DND-41 (cell line): ENCODE data around the gene IGSF23.

Experiments used
- ATAC-seq: fragments of 200-7000 bp; cut with Tn5 transposase; 3 replicates; pipeline ENCODE4 v1.9.1; 2021; ENCODE audit warnings: low read depth; ENCODE audit not compliant: insufficient read depth
- DNase-seq: peaks from one replicate; pipeline ENCODE4 v3.0.0-alpha.2; 2020
- H2AFZ ChIP-seq: 2 replicates; pipeline ENCODE4 v1.6.0; 2012; ENCODE audit warnings: low read depth, low read length
- H3K27ac ChIP-seq: 2 replicates; pipeline ENCODE4 v1.5.1; 2012; ENCODE audit warnings: low read length, inconsistent platforms
- H3K27me3 ChIP-seq: fragments of 200-600 bp; sonication (generic); 2 replicates; pipeline ENCODE4 v1.6.0; 2012; ENCODE audit warnings: low read length, mild to moderate bottlenecking, inconsistent platforms; ENCODE audit not compliant: insufficient read depth, poor library complexity
- H3K36me3 ChIP-seq: 2 replicates; pipeline ENCODE4 v1.5.1; 2012; ENCODE audit warnings: low read length, inconsistent platforms; ENCODE audit not compliant: insufficient read depth
- H3K4me1 ChIP-seq: 2 replicates; pipeline ENCODE4 v1.5.1; 2012; ENCODE audit warnings: mild to moderate bottlenecking, low read length; ENCODE audit not compliant: insufficient read depth
- H3K4me2 ChIP-seq: 2 replicates; pipeline ENCODE4 v1.6.0; 2012; ENCODE audit warnings: mild to moderate bottlenecking, moderate library complexity, low read length, inconsistent platforms; ENCODE audit not compliant: insufficient read depth
- H3K4me3 ChIP-seq, 2 experiments: fragments of 200-600 bp in 1 of 2; shearing (Covaris generic) in 1 of 2; 2 replicates each; pipeline ENCODE4 v1.5.1; 2012 to 2016; ENCODE audit warnings: inconsistent platforms in 2 of 2, low read length in 2 of 2, mild to moderate bottlenecking in 2 of 2, low read depth in 1 of 2, moderate library complexity in 1 of 2
- H3K79me2 ChIP-seq: 2 replicates; pipeline ENCODE4 v1.6.0; 2012; ENCODE audit warnings: low read length, inconsistent platforms; ENCODE audit not compliant: insufficient read depth
- H3K9ac ChIP-seq: 2 replicates; pipeline ENCODE4 v1.6.0; 2012; ENCODE audit warnings: low read depth, mild to moderate bottlenecking, inconsistent platforms, low read length, moderate library complexity
- H3K9me3 ChIP-seq: 2 replicates; pipeline ENCODE4 v1.5.1; 2012; ENCODE audit warnings: low read length, moderate library complexity, mild to moderate bottlenecking, inconsistent platforms; ENCODE audit not compliant: insufficient read depth, severe bottlenecking
- H4K20me1 ChIP-seq: 2 replicates; pipeline ENCODE4 v1.6.0; 2012; ENCODE audit warnings: low read length; ENCODE audit not compliant: insufficient read depth
- EZH2 ChIP-seq: IDR thresholded peaks from 3 replicates; pipeline ENCODE4 v1.6.1; 2012; ENCODE audit warnings: borderline replicate concordance, low read depth, mild to moderate bottlenecking, moderate library complexity, low read length, inconsistent platforms; ENCODE audit not compliant: severe bottlenecking
- TF ChIP-seq, protein P1 (sequence below): IDR thresholded peaks from 2 replicates; pipeline ENCODE4 v1.5.1; 2012; ENCODE audit warnings: borderline replicate concordance, low read length, moderate library complexity, mild to moderate bottlenecking; ENCODE audit not compliant: poor library complexity, severe bottlenecking; ENCODE audit errors: extremely low read depth

The IGSF23 gene

DNA sequence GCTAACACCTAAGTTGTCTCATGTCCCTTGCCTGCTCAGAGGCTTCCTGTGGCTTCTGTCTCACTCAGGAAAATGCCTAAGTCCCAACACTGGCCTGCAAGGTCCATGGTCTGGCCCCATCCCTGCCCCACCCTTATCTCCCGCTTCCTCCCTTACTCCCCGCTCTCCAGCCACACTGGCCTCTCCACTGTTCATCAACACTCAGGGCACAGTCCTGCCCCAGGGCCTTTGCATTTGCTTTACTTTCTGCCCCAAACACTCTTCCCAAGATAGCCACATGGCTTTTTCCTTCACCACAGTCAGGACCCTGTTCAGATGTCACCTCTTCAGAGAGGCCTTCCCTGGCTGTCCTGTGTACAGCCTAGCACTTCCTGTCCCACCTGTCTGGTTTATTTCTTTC is 32.1 kb upstream of the IGSF23 start:
- no peaks in the 10 kb centered on the region for H3K27me3 ChIP-seq
- no peak for ATAC-seq
- no peak for TF ChIP-seq EZH2
- TF ChIP-seq, protein P1, sequence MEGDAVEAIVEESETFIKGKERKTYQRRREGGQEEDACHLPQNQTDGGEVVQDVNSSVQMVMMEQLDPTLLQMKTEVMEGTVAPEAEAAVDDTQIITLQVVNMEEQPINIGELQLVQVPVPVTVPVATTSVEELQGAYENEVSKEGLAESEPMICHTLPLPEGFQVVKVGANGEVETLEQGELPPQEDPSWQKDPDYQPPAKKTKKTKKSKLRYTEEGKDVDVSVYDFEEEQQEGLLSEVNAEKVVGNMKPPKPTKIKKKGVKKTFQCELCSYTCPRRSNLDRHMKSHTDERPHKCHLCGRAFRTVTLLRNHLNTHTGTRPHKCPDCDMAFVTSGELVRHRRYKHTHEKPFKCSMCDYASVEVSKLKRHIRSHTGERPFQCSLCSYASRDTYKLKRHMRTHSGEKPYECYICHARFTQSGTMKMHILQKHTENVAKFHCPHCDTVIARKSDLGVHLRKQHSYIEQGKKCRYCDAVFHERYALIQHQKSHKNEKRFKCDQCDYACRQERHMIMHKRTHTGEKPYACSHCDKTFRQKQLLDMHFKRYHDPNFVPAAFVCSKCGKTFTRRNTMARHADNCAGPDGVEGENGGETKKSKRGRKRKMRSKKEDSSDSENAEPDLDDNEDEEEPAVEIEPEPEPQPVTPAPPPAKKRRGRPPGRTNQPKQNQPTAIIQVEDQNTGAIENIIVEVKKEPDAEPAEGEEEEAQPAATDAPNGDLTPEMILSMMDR = no peak
- no peak for DNase-seq
- no peak overlapping the region for H3K4me3 ChIP-seq
- no peak overlapping the region for H2AFZ ChIP-seq
- H3K9ac ChIP-seq = no peak overlapping the region
- H3K9me3 ChIP-seq = peaks cover 3% of the 10 kb centered on the region
- no peak overlapping the region for H3K27ac ChIP-seq
- H3K79me2 ChIP-seq = no peaks in the 10 kb centered on the region
- H3K4me2 ChIP-seq = no peak overlapping the region
- no peaks in the 10 kb centered on the region for H3K36me3 ChIP-seq
- no peaks in the 10 kb centered on the region for H3K4me1 ChIP-seq
- H4K20me1 ChIP-seq = no peaks in the 10 kb centered on the region

DNA sequence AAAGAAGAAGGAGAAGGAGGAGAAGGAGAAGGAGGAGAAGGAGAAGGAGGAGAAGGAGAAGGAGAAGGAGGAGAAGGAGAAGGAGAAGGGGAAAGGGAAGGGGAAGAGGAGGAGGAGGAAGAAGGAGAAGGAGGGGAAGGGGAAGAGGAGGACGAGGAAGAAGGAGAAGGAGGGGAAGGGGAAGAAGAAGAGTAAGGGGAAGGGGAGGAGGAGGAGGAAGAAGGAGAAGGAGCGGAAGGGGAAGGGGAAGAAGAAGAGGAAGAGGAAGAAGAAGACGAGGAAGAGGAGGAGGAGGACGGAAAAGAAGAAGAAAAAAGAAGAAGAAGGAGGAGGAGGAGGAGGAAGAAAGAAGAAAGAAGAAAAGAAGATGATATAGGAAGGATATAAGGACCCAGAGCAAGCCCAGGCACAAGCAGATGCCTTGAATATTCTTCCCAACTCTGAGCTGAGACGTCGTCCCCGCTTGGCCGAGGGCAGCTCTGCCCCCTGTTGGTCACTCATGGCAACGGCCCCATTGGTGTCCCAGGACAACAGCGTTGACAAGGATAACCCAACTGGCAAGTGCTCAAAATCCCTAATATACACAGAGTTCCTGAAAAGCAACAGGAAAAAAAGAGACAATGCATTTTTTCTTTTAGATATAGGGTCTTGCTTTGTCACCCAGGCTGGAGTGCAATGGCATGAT is 30.6 kb upstream of the IGSF23 start:
- no peak overlapping the region for H3K9ac ChIP-seq
- ATAC-seq (no peak), DNase-seq (no peak)
- TF ChIP-seq, protein P1 = peak; percentile 58
- no peak for TF ChIP-seq EZH2
- no peak overlapping the region for H3K4me3 ChIP-seq
- H4K20me1 ChIP-seq = no peaks in the 10 kb centered on the region
- no peaks in the 10 kb centered on the region for H3K79me2 ChIP-seq
- H2AFZ ChIP-seq = no peak overlapping the region
- no peaks in the 10 kb centered on the region for H3K27me3 ChIP-seq
- H3K27ac ChIP-seq = no peak overlapping the region
- no peaks in the 10 kb centered on the region for H3K4me1 ChIP-seq
- peaks cover 3% of the 10 kb centered on the region for H3K9me3 ChIP-seq
- H3K4me2 ChIP-seq = no peak overlapping the region
- H3K36me3 ChIP-seq = no peaks in the 10 kb centered on the region

DNA sequence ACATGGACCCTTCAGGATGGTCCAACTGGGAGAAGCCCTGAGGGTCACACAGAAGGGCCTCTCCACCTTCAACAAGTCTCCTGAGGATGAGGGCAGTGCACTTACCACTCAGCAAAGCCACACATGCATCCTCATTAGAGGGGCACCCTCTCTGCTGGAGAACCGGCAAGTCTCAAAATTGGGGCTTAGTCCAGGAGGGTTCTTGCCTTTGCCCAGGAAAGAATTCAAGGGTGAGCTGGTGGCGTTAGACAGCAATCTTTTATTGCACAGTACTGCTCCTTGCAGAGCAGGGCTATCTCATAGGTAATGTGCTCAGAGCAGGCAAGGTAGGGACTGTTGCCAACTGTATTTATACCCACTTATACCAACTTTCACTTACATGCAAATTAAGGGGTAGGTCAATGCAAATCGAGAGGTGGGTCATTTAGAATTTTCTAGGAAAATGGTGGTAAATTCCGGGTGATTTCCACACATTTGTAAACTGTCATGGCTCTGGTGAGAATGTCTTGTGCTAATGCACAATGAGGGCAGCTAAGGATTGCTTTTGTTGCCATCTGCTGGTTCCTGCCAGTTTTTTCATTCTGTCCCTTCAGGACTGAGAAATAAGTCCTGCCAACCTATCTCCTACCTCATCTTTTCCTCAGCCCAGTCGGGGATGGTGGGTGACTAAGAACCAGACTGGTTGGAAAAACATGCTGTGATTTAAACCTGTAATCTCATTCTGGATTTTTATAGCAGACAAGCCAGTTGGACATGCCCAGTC is 27.8 kb upstream of the IGSF23 start:
- TF ChIP-seq EZH2 = no peak
- TF ChIP-seq, protein P1 = no peak
- Histone ChIP-seq H3K79me2 (no peaks in the 10 kb centered on the region), H4K20me1 (no peaks in the 10 kb centered on the region), H3K27me3 (no peaks in the 10 kb centered on the region), H3K9ac (no peak overlapping the region), H3K4me3 (no peak overlapping the region), H3K4me1 (no peaks in the 10 kb centered on the region), H3K36me3 (no peaks in the 10 kb centered on the region), H3K4me2 (no peak overlapping the region), H3K27ac (no peak overlapping the region), H3K9me3 (peaks cover 3% of the 10 kb centered on the region), H2AFZ (no peak overlapping the region)
- ATAC-seq = no peak
- DNase-seq = no peak
